SK-N-MC (cell line): ENCODE measurements around the gene TBRG1.

ENCODE experiments used
- DNase-seq: peaks from one replicate; pipeline ENCODE4 v3.0.0-alpha.2; 2011; ENCODE audit warnings: low read depth, low spot score
- H3K27ac ChIP-seq: fragments of 200-600 bp; sonication (generic); 2 replicates; pipeline ENCODE4 v1.5.1; 2016; ENCODE audit warnings: mixed run types
- H3K36me3 ChIP-seq: fragments of 200-600 bp; sonication (generic); 2 replicates; pipeline ENCODE4 v1.6.1; 2017; ENCODE audit warnings: antibody characterized with exemption, low read length, mixed read lengths; ENCODE audit not compliant: insufficient read depth
- H3K4me3 ChIP-seq: fragments of 200-600 bp; sonication (generic); 2 replicates; pipeline ENCODE4 v1.5.1; 2016
- H3K9ac ChIP-seq: fragments of 200-600 bp; sonication (generic); 2 replicates; pipeline ENCODE4 v1.8.0; 2017; ENCODE audit warnings: mixed run types, mixed read lengths; ENCODE audit not compliant: insufficient read length
- H3K9me3 ChIP-seq: fragments of 200-600 bp; sonication (generic); 2 replicates; pipeline ENCODE4 v1.6.1; 2017; ENCODE audit warnings: low read depth, mild to moderate bottlenecking, antibody characterized with exemption, low read length, moderate library complexity, mixed read lengths
- EZH2 ChIP-seq: fragments of 200-600 bp; sonication (generic); IDR thresholded peaks from one replicate; pipeline ENCODE4 v1.6.1; 2017; ENCODE audit warnings: antibody characterized with exemption
- FOXP2 ChIP-seq: optimal IDR thresholded peaks from 2 replicates; pipeline ENCODE3; 2011; ENCODE audit warnings: mild to moderate bottlenecking, moderate library complexity; ENCODE audit not compliant: insufficient read depth; ENCODE audit errors: extremely low read length, control extremely low read depth
- POLR2AphosphoS5 ChIP-seq: IDR thresholded peaks from 2 replicates; pipeline ENCODE4 v1.6.1; 2012; ENCODE audit warnings: mild to moderate bottlenecking, low read depth, low read length, borderline replicate concordance

Gene TBRG1

DNA sequence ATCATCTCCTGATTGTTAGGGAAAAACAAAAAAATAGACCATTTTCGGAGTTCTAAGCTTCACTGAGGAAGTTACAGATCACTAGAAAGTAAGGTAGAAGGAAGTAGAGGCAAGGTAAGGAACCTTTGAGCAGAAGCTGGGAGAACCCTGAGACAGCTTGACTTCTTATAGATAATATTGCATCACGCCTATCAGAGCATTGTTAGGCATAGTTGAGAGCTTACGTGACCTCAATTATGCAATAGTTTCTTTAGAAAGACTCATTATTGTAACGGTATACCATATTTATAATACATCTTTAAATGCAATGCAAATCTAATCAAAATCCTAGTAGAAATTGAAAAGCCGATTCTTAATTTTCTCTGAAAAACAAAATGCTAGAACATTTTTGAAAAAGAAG lies 4.9 kb downstream of the TBRG1 start:
- Histone ChIP-seq H3K9me3 (no peaks in the 10 kb centered on the region), H3K36me3 (peaks cover 70% of the 10 kb centered on the region), H3K4me3 (no peak overlapping the region), H3K9ac (no peak overlapping the region), H3K27ac (no peak overlapping the region)
- DNase-seq = no peak
- no peak for TF ChIP-seq EZH2
- TF ChIP-seq POLR2AphosphoS5 = no peak
- no peak for TF ChIP-seq FOXP2

DNA sequence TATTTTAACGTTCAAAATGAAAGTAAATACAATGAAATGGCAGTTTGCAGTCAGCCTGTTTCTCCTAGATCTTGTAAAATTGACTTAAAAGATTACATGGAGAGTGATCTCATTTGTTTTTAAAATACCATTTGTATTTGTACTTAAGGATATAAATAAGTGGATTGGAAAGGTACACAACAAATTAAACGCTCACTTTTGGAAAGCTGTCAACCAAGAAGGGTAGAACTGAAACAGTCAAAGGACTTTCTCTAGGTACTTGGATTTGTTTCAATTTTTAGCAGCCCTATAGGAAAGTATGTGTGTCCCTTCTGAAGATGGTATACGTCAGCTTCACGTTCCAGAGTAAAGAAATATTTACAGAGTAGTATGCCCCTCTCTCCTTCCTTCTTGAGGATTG lies 7.3 kb downstream of the TBRG1 start:
- Histone ChIP-seq H3K9me3 (no peaks in the 10 kb centered on the region), H3K9ac (no peak overlapping the region), H3K4me3 (no peak overlapping the region), H3K27ac (no peak overlapping the region), H3K36me3 (peaks cover 82% of the 10 kb centered on the region)
- TF ChIP-seq EZH2 (no peak), POLR2AphosphoS5 (no peak), FOXP2 (no peak)
- no peak for DNase-seq

- no peaks in the 10 kb centered on the region for H3K9me3 ChIP-seq
- H3K9ac ChIP-seq = no peak overlapping the region
- no peak overlapping the region for H3K4me3 ChIP-seq
- peaks cover 52% of the 10 kb centered on the region for H3K36me3 ChIP-seq
- DNase-seq = no peak
- no peak overlapping the region for H3K27ac ChIP-seq
- TF ChIP-seq EZH2 = no peak
- no peak for TF ChIP-seq FOXP2
These were observed 10.7 kb downstream of the TBRG1 start for GRCh38 chr11:124633355-124633754.

DNA sequence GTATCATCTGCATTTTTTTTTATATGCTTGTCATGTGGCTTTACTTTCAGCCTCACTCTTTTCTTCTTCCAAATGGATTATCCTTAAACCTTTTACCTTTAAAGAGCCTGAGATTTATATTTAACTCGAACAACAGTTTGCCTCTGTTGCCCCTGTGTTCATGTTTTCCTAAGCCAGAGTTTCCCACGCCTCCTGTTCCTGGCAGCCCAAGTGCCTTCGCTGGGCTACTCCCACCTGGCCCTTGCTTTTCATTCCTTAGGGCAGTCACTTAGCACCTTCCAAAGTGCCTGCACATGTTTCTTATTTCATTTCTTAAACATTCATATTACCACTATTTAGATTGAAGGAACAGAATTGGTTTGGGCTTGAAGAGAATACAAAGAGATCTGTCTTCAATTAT lies 13.3 kb downstream of the TBRG1 start:
- no peak overlapping the region for H3K9ac ChIP-seq
- TF ChIP-seq FOXP2 (no peak), EZH2 (no peak), POLR2AphosphoS5 (no peak)
- peaks cover 33% of the 10 kb centered on the region for H3K36me3 ChIP-seq
- H3K4me3 ChIP-seq = no peak overlapping the region
- DNase-seq = no peak
- H3K9me3 ChIP-seq = no peaks in the 10 kb centered on the region
- H3K27ac ChIP-seq = no peak overlapping the region

- Histone ChIP-seq H3K27ac (no peak overlapping the region), H3K9ac (no peak overlapping the region), H3K4me3 (no peak overlapping the region), H3K9me3 (no peaks in the 10 kb centered on the region), H3K36me3 (peaks cover 7% of the 10 kb centered on the region)
- TF ChIP-seq FOXP2 (no peak), POLR2AphosphoS5 (no peak), EZH2 (no peak)
- DNase-seq = no peak
These were observed 15.8 kb downstream of the TBRG1 start for GRCh38 chr11:124638500-124638899.

GRCh38 chr11:124639186-124639585 lies 16.5 kb downstream of the TBRG1 start:
- H3K9ac ChIP-seq = no peak overlapping the region
- H3K4me3 ChIP-seq = no peak overlapping the region
- TF ChIP-seq EZH2 = no peak
- TF ChIP-seq FOXP2 = no peak
- TF ChIP-seq POLR2AphosphoS5 = no peak

GRCh38 chr11:124640666-124641065 lies 18.0 kb downstream of the TBRG1 start:
- H3K4me3 ChIP-seq = no peak overlapping the region
- H3K9ac ChIP-seq = no peak overlapping the region
- H3K36me3 ChIP-seq = 0 out of 2 replicates have a peak, but pooled peaks cover 3% of the 10 kb centered on the region
- no peak overlapping the region for H3K27ac ChIP-seq
- no peak for TF ChIP-seq EZH2
- TF ChIP-seq POLR2AphosphoS5 = no peak
- TF ChIP-seq FOXP2 = no peak
- no peak for DNase-seq
- no peaks in the 10 kb centered on the region for H3K9me3 ChIP-seq

More at GRCh38 chr11:124639186-124639585, 16.5 kb downstream of the TBRG1 start:
- H3K27ac ChIP-seq = no peak overlapping the region
- no peaks in the 10 kb centered on the region for H3K9me3 ChIP-seq
- peaks cover 3% of the 10 kb centered on the region; the same call in 1 of the 2 replicates for H3K36me3 ChIP-seq
- no peak for DNase-seq

DNA sequence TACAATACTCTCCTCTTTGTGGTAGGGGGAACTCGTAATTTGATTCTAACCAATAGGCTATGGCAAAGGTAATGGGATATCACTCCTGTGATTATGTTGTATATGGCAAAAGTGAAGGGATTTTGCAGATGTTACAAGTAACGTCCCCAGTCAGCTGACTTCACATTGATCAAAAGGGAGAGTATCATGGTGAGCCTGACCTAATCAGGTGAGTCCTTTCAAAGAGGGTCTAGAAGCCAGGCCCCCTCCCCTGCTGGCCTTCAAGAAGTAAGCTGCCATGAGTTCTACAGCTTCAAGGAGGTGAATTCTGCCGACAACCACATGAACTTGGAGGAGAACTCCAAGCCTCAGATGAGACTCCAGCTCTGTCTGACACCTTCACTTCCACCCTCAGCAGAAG lies 20.0 kb downstream of the TBRG1 start:
- Histone ChIP-seq H3K4me3 (no peak overlapping the region), H3K9me3 (no peaks in the 10 kb centered on the region), H3K9ac (no peak overlapping the region), H3K36me3 (0 out of 2 replicates have a peak, but pooled peaks cover 3% of the 10 kb centered on the region), H3K27ac (no peak overlapping the region)
- no peak for TF ChIP-seq POLR2AphosphoS5
- TF ChIP-seq FOXP2 = no peak
- no peak for TF ChIP-seq EZH2
- no peak for DNase-seq

- Histone ChIP-seq H3K36me3 (0 out of 2 replicates have a peak, but pooled peaks cover 3% of the 10 kb centered on the region), H3K4me3 (no peak overlapping the region), H3K9me3 (no peaks in the 10 kb centered on the region), H3K27ac (no peak overlapping the region), H3K9ac (no peak overlapping the region)
- no peak for TF ChIP-seq POLR2AphosphoS5
- TF ChIP-seq EZH2 = no peak
- TF ChIP-seq FOXP2 = no peak
- DNase-seq = no peak
These were observed 20.5 kb downstream of the TBRG1 start for GRCh38 chr11:124643042-124643604.
